Ishikawa (cell line): ENCODE measurements around the gene PTPN1.

Source experiments
- TEAD4 ChIP-seq: IDR thresholded peaks from 2 replicates; pipeline ENCODE4 v1.6.1; 2012
- TF ChIP-seq, protein P1 (sequence below): IDR thresholded peaks from 2 replicates; pipeline ENCODE4 v1.6.1; 2012; ENCODE audit warnings: low read depth, mild to moderate bottlenecking
- TF ChIP-seq, protein P2 (sequence below): IDR thresholded peaks from 2 replicates; pipeline ENCODE4 v1.6.1; 2012

- TF ChIP-seq, protein P1, sequence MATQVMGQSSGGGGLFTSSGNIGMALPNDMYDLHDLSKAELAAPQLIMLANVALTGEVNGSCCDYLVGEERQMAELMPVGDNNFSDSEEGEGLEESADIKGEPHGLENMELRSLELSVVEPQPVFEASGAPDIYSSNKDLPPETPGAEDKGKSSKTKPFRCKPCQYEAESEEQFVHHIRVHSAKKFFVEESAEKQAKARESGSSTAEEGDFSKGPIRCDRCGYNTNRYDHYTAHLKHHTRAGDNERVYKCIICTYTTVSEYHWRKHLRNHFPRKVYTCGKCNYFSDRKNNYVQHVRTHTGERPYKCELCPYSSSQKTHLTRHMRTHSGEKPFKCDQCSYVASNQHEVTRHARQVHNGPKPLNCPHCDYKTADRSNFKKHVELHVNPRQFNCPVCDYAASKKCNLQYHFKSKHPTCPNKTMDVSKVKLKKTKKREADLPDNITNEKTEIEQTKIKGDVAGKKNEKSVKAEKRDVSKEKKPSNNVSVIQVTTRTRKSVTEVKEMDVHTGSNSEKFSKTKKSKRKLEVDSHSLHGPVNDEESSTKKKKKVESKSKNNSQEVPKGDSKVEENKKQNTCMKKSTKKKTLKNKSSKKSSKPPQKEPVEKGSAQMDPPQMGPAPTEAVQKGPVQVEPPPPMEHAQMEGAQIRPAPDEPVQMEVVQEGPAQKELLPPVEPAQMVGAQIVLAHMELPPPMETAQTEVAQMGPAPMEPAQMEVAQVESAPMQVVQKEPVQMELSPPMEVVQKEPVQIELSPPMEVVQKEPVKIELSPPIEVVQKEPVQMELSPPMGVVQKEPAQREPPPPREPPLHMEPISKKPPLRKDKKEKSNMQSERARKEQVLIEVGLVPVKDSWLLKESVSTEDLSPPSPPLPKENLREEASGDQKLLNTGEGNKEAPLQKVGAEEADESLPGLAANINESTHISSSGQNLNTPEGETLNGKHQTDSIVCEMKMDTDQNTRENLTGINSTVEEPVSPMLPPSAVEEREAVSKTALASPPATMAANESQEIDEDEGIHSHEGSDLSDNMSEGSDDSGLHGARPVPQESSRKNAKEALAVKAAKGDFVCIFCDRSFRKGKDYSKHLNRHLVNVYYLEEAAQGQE = no peak
- TF ChIP-seq TEAD4 = no peak
- TF ChIP-seq, protein P2, sequence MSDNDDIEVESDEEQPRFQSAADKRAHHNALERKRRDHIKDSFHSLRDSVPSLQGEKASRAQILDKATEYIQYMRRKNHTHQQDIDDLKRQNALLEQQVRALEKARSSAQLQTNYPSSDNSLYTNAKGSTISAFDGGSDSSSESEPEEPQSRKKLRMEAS = no peak
Measured at GRCh38 chr20:50578061-50578777, 68.0 kb downstream of the PTPN1 start.
